Gastroesophageal sphincter (tissue), 4 donors: Measurements from ENCODE around the gene OPN4. TPM values are rescaled to one million over a fixed set of nuclear protein-coding genes. Genes with fewer than 3 reads are reported as not detected.

Experiments used
- ATAC-seq: fragments of 150-250 bp; one replicate; pipeline ENCODE4 v1.9.1; 2016; ENCODE audit warnings: mild to moderate bottlenecking, moderate library complexity
- H3K27ac ChIP-seq, 4 donors: fragments of 200-600 bp; sonication (generic) in 3 of 4; 1 replicate in 3 of 4; 2 replicates in 1 of 4; pipeline ENCODE4 v1.5.1; 2016 to 2019
- H3K27me3 ChIP-seq: fragments of 200-600 bp; sonication (generic); one replicate; pipeline ENCODE4 v1.5.1; 2019
- H3K36me3 ChIP-seq, 2 donors: fragments of 200-600 bp; sonication (generic); one replicate each; pipeline ENCODE4 v1.5.1; 2019; ENCODE audit warnings: control low read depth in 1 of 2
- H3K4me1 ChIP-seq, 3 donors: fragments of 200-600 bp; sonication (generic); 1 replicate in 2 of 3; 2 replicates in 1 of 3; pipeline ENCODE4 v1.5.1; 2016 to 2019; ENCODE audit warnings: control low read depth in 2 of 3
- H3K4me3 ChIP-seq, 2 donors: fragments of 200-600 bp; sonication (generic); one replicate each; pipeline ENCODE4 v1.5.1; 2019; ENCODE audit warnings: mild to moderate bottlenecking in 1 of 2, moderate library complexity in 1 of 2
- H3K9me3 ChIP-seq, 3 donors: fragments of 200-600 bp; sonication (generic); one replicate each; pipeline ENCODE4 v1.5.1; 2017 to 2019; ENCODE audit warnings: control low read depth in 2 of 3
- CTCF ChIP-seq, 4 experiments: fragments of 200-600 bp in 2 of 4; fragments of 450-650 bp in 2 of 4; sonication (generic) in 1 of 4; IDR thresholded peaks; one replicate each; pipeline ENCODE4 v1.5.1; 2017 to 2019; ENCODE audit warnings: antibody characterized with exemption in 4 of 4, mild to moderate bottlenecking in 2 of 4, moderate library complexity in 2 of 4
- EP300 ChIP-seq: sonication (generic); formaldehyde crosslinking; IDR thresholded peaks from one replicate; pipeline ENCODE4 v1.6.1; 2017; ENCODE audit warnings: antibody characterized with exemption, mild to moderate bottlenecking
- POLR2A ChIP-seq, 2 donors: fragments of 450-650 bp; IDR thresholded peaks; one replicate each; pipeline ENCODE4 v1.6.1; 2017; ENCODE audit warnings: antibody characterized with exemption in 2 of 2, mild to moderate bottlenecking in 2 of 2, moderate library complexity in 1 of 2
- POLR2AphosphoS5 ChIP-seq: sonication (generic); formaldehyde crosslinking; IDR thresholded peaks from one replicate; pipeline ENCODE4 v1.6.1; 2017; ENCODE audit warnings: antibody characterized with exemption
- WGBS, 2 donors: methylation state at CpG; one replicate each; pipeline ENCODE4 v1.1.5; 2018; ENCODE audit warnings: low coverage in 1 of 2; 5-methylcytosine and 5-hydroxymethylcytosine counted together
- total RNA-seq, 4 donors: library from RNA; depleted of rRNA; stranded (reverse); fragments of >200 nt; gene quantifications; one replicate each; pipeline ENCODE4 v1.1.0, GENCODE V29; 2016

Gene OPN4
- total RNA-seq, 4 donors from 2014 or later: not detected

DNA sequence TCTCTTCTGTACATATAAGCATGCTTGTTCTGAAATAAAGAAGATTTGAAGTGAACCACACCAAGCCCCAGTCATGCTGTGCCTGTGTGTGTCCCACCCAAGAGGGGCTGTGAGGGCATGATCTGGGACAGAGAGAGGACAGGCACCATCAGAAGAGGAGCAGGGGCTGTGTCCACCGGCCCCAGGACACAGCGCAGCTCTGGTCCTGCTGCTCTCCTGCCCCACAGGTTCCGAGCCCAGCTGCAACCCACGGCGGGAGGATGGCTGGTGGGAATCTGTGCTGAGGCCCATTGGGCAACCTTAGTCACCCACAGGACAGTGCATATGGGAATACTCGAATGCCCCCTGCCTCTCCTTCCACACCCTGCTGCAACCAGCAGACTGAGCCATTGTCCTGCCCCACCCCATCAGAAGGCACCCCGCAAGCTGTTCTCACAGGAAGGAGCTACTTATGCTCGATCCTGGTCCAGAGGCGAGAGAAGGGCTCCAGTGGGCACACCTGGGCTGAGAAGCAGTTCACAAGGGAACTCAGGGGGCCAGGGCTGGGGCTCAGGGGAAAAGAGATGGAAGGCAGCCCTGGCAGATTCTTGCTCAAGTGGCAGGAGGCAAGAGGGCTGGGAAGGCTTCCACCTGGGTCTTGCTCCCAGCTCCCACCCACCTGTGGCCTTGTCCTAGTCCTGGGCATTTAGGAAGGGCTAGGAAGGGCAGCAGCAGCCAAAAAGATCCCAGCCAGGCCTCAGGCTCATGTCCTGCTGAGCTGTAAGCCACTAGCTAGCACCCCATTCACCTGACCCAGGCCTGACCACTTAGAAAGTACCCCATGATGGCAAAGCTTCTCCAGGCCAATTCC, 45.9 kb downstream of the OPN4 start:
- Histone ChIP-seq H3K9me3 (no peaks in the 10 kb centered on the region), H3K4me3 (no peak overlapping the region), H3K4me1 (no peaks in the 10 kb centered on the region), H3K27me3 (no peaks in the 10 kb centered on the region), H3K27ac (peak overlapping the region in 3 of 4 donors; percentile 22 to 37 (median 32)), H3K36me3 (peaks cover 0 to 72% of the 10 kb centered on the region in 2 donors)
- ATAC-seq: no peak
- no peak for TF ChIP-seq EP300
- no peak for TF ChIP-seq POLR2A (IDR thresholded peaks at IDR 0.05)
- no peak for TF ChIP-seq POLR2AphosphoS5
- no peak for TF ChIP-seq CTCF (IDR thresholded peaks at IDR 0.05)
- no CpG with 5 or more reads among the region's 9 CpGs for WGBS, 2 donors

- Histone ChIP-seq H3K27ac (peak overlapping the region in 3 of 4 donors; percentile 22 to 37 (median 32)), H3K4me3 (no peak overlapping the region), H3K9me3 (no peaks in the 10 kb centered on the region), H3K27me3 (no peaks in the 10 kb centered on the region), H3K4me1 (no peaks in the 10 kb centered on the region), H3K36me3 (peaks cover 0 to 70% of the 10 kb centered on the region in 2 donors)
- WGBS, 2 donors: 92% methylated on average over 6 of the region's 12 CpGs; no CpG with 5 or more reads in 1 of the 2 donors
- no peak for TF ChIP-seq POLR2AphosphoS5
- TF ChIP-seq POLR2A (IDR thresholded peaks at IDR 0.05): no peak
- TF ChIP-seq CTCF (IDR thresholded peaks at IDR 0.05): no peak
- TF ChIP-seq EP300: no peak
- ATAC-seq: no peak
Observed at GRCh38 chr10:86700851-86701617, 46.7 kb downstream of the OPN4 start.

DNA sequence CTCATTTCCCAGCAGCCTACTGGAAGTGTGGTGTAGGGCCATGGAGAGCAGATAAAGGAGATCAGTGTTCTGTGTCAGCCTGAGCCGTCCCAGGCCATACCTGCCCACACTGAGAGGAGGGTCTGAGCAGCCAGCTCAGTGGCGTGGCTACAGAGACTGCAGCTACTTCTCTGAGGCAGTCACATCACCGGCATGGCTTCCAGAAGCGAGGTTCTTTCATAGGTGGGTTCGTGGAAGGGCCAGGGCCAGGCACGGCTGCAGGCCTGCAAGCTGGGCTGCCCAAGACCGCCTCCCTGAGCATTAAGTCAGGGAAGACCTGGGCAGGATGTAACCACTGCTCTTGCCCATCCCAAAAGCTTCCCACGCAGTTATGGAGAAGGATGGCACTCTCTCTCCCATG, 48.8 kb downstream of the OPN4 start:
- H3K9me3 ChIP-seq: no peaks in the 10 kb centered on the region
- no peaks in the 10 kb centered on the region for H3K27me3 ChIP-seq
- 100% methylated on average over 2 of the region's 8 CpGs; no CpG with 5 or more reads in 1 of the 2 donors for WGBS, 2 donors
- peaks cover 0 to 79% of the 10 kb centered on the region in 2 donors for H3K36me3 ChIP-seq
- no peak overlapping the region for H3K27ac ChIP-seq
- no peak for TF ChIP-seq POLR2AphosphoS5
- TF ChIP-seq EP300: no peak
- no peak for TF ChIP-seq POLR2A (IDR thresholded peaks at IDR 0.05)
- no peak for TF ChIP-seq CTCF (IDR thresholded peaks at IDR 0.05)
- H3K4me1 ChIP-seq: no peaks in the 10 kb centered on the region
- H3K4me3 ChIP-seq: no peak overlapping the region
- no peak for ATAC-seq

DNA sequence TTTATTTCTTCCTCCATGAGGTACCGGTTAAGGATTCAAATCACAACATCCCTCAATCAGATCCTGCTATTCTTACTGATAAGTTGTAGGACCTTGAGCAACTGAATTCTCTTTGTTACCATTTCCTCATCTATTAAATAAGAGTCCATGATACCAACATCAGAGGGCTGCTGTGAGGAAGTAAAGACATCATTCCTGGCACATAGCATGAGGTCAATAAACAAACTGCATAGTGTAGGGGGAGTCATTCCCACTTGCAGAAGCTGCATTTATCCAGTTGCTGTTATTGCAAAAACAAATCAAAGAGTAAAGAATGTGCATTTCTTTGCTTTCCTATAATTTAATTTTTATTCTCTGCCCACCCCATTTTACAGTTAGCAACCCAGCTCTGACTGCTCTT, 50.8 kb downstream of the OPN4 start:
- Histone ChIP-seq H3K27ac (peak overlapping the region in 2 of 4 donors; percentile 95 to 97), H3K4me1 (peaks cover 0 to 10% (median 0%) of the 10 kb centered on the region in 3 donors), H3K27me3 (no peaks in the 10 kb centered on the region), H3K4me3 (no peak overlapping the region), H3K9me3 (no peaks in the 10 kb centered on the region), H3K36me3 (peaks cover 0 to 74% of the 10 kb centered on the region in 2 donors)
- no peak for ATAC-seq
- TF ChIP-seq POLR2AphosphoS5 (no peak), EP300 (no peak), CTCF (IDR thresholded peaks at IDR 0.05) (no peak)
- WGBS, 2 donors: 83 to 93% methylated on average over 1 of the region's 1 CpG
